Measurements from ENCODE around the gene GPR27. TPM values are rescaled to one million over a fixed set of nuclear protein-coding genes. Genes with fewer than 3 reads are reported as not detected.

GPR27 gene
- total RNA-seq, 1 experiment from 2014 or later, result 15.5 TPM

DNA sequence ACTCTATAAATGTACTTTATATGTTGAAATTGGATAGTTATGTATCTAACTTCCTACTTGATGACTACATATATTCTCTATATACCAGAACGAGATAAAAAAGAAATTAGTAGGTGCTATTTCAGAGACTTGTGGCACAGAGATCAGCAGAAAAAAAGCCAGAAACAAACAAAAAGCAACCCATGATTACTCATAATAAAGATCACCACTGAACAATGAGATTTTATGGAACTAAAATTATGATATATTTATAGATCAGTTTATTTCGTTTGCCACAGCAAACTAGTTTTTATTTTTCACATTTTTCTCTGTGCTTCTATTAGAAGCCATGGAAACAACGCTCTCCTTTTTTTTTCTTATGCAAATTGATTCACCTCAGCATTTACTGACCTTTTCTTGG is 46.4 kb downstream of the GPR27 start:
- peaks cover 36 to 41% of the 10 kb centered on the region in 2 experiments for H3K4me1 Mint-ChIP-seq
- DNase-seq, result no peak
- H3K27me3 Mint-ChIP-seq (ENCODE audit: low read depth), result peaks cover 2% of the 10 kb centered on the region; the same call in 1 of the 2 replicates
- no peaks in the 10 kb centered on the region for H3K9me3 Mint-ChIP-seq
- no peak overlapping the region for H3K27ac Mint-ChIP-seq
- Histone ChIP-seq H3K56ac (ENCODE audit: insufficient read length, low read depth, low read length) (no peak overlapping the region), H3T11ph (ENCODE audit: low read length) (no peak overlapping the region), H3K4ac (ENCODE audit: low read depth, low read length) (no peak overlapping the region), H3K9me3 (ENCODE audit: control insufficient read depth, low read depth, low read length) (no peaks in the 10 kb centered on the region), H2BK12ac (ENCODE audit: insufficient read length, low read depth, low read length) (no peak overlapping the region), H2BK5ac (ENCODE audit: insufficient read length, low read length) (no peak overlapping the region), H3K23ac (ENCODE audit: insufficient read length, low read depth, low read length) (no peak overlapping the region), H2BK120ac (ENCODE audit: low read depth, low read length, poor library complexity, severe bottlenecking) (no peak overlapping the region), H3K18ac (ENCODE audit: insufficient read length, low read depth, low read length) (no peak overlapping the region), H2BK15ac (ENCODE audit: low read depth, low read length) (no peak overlapping the region), H3K27ac (ENCODE audit: insufficient read length, low read depth, low read length) (no peak overlapping the region), H2BK20ac (ENCODE audit: low read depth, low read length, poor library complexity, severe bottlenecking) (no peak overlapping the region), H4K5ac (ENCODE audit: insufficient read length, low read depth, low read length) (no peak overlapping the region), H3K23me2 (ENCODE audit: insufficient read length, low read depth, low read length, poor library complexity, severe bottlenecking) (no peaks in the 10 kb centered on the region), H4K20me1 (ENCODE audit: control insufficient read depth, insufficient read depth, insufficient read length) (no peaks in the 10 kb centered on the region), H4K91ac (ENCODE audit: insufficient read length, low read depth, low read length) (no peak overlapping the region), H2AFZ (ENCODE audit: low read length) (no peak overlapping the region), H3K27me3 (ENCODE audit: insufficient read depth, low read length) (no peaks in the 10 kb centered on the region), H3K79me2 (ENCODE audit: insufficient read depth, low read length) (no peaks in the 10 kb centered on the region), H3K79me1 (ENCODE audit: insufficient read depth, low read depth, low read length, poor library complexity, severe bottlenecking) (no peaks in the 10 kb centered on the region), H2AK5ac (ENCODE audit: insufficient read length, low read length) (no peak overlapping the region), H3K9ac (ENCODE audit: extremely low read depth, insufficient read length, low read length) (no peak overlapping the region), H4K8ac (replicated peaks; ENCODE audit: insufficient read length, low read depth, low read length) (no peak overlapping the region), H3K4me2 (ENCODE audit: insufficient read depth, insufficient read length, low read length) (no peak overlapping the region), H3K4me1 (ENCODE audit: insufficient read depth, low read length) (peaks cover 6% of the 10 kb centered on the region; the same call in 1 of the 2 replicates), H3K14ac (ENCODE audit: insufficient read depth, low read length) (no peak overlapping the region)
- H3K36me3 Mint-ChIP-seq (ENCODE audit: insufficient read depth in 1 of 3, low read depth in 3 of 3), result no peaks in the 10 kb centered on the region
- TF ChIP-seq CTCF (conservative IDR thresholded peaks at IDR 0.05), result no peak
- no CpG with 5 or more reads among the region's 3 CpGs for WGBS (ENCODE audit: extremely low coverage, insufficient read length, low lambda C conversion rate)
- no peak overlapping the region for H3K4me3 Mint-ChIP-seq

Measured in H9 (cell line).